Heart left ventricle (tissue), 13 donors: ENCODE data around the gene PSEN1.

Source experiments
- POLR2A ChIP-seq, 2 donors: fragments of 450-650 bp; IDR thresholded peaks; one replicate each; pipeline ENCODE4 v1.6.1; 2017; ENCODE audit warnings: antibody characterized with exemption in 2 of 2, mild to moderate bottlenecking in 2 of 2, moderate library complexity in 2 of 2
- TF ChIP-seq, protein P1 (sequence below), 12 donors: fragments of 200-600 bp; sonication (generic) in 4 of 12; IDR thresholded peaks; one replicate each; pipeline versions ENCODE4 v1.5.0 to v1.8.0; 2018 to 2022; ENCODE audit warnings: antibody characterized with exemption in 12 of 12, mild to moderate bottlenecking in 5 of 12
- donor health status: ischemic (EF 13 %, LVEDD 7.1; RV severe dilation, severe dysfunction).
- donor health status: DM: no; HTN: yes; CAD: no.
- donor health status: DM: no; HTN: no; CAD: no.
- donor health status: ischemic (EF 25% LVEDD 6.9; RV normal size, moderate dysfunction).
- donor health status: ischemic (EF 25% LVEDD 5.7; RV mildly dilated, moderate dysfunction).
- donor health status: ischemic (EF 35%, LVEDD 5.7; RV mildly dilated, moderate dysfunction).
- donor health status: nonischemic (EF 11% LVEDD 7.7; RV severe dilation, severe dysfunction).
- donor health status: DM: yes; HTN: yes; CAD: no.
- donor health status: PGD.
- donor health status: ischemic (EF 29% LVEDD 5.4; RV normal size, mild dysfunction).
- donor health status: nonischemic (EF 23%, LVEDD 6.1; RV moderate dilation, normal function).

DNA sequence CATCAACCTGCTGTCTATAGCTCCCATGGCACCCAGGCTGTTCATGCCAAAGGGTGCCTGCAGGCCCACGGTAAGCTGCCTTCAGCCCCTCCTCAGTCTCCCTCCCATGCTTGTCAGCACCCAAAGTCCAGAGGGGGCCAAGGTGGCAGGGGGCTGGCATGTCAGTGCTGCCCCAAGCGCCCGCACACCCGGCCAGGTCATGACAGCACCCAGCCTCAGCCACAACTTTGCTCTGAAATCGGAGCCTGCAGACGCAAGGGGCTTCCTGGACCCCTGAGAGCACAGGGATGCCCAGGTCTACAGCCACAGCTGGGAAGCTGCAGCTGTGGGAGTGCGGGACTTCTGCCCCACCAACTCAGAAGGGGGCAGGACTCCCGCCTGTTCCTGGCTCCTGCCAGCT lies 72.5 kb downstream of the PSEN1 start:
- TF ChIP-seq, protein P1, sequence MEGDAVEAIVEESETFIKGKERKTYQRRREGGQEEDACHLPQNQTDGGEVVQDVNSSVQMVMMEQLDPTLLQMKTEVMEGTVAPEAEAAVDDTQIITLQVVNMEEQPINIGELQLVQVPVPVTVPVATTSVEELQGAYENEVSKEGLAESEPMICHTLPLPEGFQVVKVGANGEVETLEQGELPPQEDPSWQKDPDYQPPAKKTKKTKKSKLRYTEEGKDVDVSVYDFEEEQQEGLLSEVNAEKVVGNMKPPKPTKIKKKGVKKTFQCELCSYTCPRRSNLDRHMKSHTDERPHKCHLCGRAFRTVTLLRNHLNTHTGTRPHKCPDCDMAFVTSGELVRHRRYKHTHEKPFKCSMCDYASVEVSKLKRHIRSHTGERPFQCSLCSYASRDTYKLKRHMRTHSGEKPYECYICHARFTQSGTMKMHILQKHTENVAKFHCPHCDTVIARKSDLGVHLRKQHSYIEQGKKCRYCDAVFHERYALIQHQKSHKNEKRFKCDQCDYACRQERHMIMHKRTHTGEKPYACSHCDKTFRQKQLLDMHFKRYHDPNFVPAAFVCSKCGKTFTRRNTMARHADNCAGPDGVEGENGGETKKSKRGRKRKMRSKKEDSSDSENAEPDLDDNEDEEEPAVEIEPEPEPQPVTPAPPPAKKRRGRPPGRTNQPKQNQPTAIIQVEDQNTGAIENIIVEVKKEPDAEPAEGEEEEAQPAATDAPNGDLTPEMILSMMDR (IDR thresholded peaks at IDR 0.05), result no peak
- TF ChIP-seq POLR2A (IDR thresholded peaks at IDR 0.05), result no peak
